LNCaP clone FGC (cell line): ENCODE measurements around the gene UTF1.

ENCODE experiments used
- DNase-seq: peaks from one replicate; pipeline ENCODE4 v3.0.0-alpha.2; 2011; ENCODE audit warnings: low read depth
- H3K4me3 ChIP-seq: 2 replicates; pipeline ENCODE4 v1.5.1; 2011; ENCODE audit warnings: mild to moderate bottlenecking, low read depth, low read length, control low read depth
- TF ChIP-seq, protein P1 (sequence below): IDR thresholded peaks from 2 replicates; pipeline ENCODE4 v1.5.1; 2012; ENCODE audit warnings: mild to moderate bottlenecking; ENCODE audit not compliant: control insufficient read depth, insufficient read depth; ENCODE audit errors: extremely low read depth

Gene UTF1

DNA sequence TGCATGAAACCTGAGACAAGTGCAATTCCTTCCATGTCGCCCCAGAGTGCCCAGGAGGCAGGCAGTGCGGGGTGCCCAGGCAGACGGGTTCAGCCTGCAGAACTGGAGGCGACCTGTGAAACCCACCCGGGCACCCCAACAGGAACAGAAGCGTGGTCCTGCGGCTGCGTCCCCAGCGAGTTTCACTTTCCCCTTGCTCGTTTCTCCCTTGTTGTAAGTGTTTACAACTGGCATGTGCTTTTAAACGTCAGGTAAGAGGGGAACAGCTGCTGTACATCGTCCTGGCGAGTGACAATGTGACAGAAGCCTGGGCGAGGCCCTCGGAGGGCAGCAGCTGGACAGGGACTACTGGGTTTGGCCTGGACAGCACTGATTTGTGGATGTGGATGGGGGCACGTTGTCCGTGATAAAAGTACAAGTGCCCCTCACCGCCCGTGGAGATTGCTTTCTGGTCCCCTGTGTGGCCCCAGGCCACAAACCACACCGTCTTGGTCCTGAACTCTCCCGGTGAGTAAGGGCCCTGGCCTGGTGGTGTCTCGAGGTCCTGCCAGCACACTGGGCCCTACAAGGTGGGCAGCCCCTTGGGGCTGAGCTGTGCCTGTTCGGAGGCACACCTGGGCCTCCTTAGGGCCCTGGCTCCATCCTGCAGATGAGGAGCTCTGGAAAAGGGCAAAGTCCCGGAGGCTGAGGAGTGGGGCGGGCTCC lies 11.6 kb downstream of the UTF1 start:
- TF ChIP-seq, protein P1, sequence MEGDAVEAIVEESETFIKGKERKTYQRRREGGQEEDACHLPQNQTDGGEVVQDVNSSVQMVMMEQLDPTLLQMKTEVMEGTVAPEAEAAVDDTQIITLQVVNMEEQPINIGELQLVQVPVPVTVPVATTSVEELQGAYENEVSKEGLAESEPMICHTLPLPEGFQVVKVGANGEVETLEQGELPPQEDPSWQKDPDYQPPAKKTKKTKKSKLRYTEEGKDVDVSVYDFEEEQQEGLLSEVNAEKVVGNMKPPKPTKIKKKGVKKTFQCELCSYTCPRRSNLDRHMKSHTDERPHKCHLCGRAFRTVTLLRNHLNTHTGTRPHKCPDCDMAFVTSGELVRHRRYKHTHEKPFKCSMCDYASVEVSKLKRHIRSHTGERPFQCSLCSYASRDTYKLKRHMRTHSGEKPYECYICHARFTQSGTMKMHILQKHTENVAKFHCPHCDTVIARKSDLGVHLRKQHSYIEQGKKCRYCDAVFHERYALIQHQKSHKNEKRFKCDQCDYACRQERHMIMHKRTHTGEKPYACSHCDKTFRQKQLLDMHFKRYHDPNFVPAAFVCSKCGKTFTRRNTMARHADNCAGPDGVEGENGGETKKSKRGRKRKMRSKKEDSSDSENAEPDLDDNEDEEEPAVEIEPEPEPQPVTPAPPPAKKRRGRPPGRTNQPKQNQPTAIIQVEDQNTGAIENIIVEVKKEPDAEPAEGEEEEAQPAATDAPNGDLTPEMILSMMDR = no peak
- no peak for DNase-seq
- no peak overlapping the region for H3K4me3 ChIP-seq

- H3K4me3 ChIP-seq = no peak overlapping the region
- TF ChIP-seq, protein P1 = no peak
- DNase-seq = no peak
These were observed 12.8 kb downstream of the UTF1 start for GRCh38 chr10:133242611-133243356.

DNA sequence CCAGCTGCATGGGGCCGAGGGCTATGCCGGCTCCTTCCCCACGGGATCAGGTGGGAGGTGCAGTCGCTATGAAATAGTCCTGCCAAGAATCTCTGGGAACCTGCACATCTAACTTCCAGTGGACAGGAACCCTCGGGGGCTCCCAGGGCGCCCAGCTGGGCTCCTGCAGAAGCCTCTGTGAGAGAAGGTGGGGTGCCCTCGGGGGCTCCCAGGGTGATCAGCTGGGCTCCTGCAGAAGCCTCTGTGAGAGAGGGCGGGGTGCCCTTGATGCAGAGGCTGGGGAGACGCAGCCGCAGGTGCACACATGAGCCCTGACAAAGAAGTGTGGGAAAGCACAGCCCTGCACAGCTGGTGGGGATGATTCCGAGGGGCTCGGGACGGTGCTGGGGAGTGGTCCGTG lies 13.6 kb downstream of the UTF1 start:
- TF ChIP-seq, protein P1 = no peak
- DNase-seq = no peak
- no peak overlapping the region for H3K4me3 ChIP-seq

GRCh38 chr10:133245439-133246235 lies 15.6 kb downstream of the UTF1 start:
- TF ChIP-seq, protein P1 = no peak
- H3K4me3 ChIP-seq = no peak overlapping the region
- no peak for DNase-seq

DNA sequence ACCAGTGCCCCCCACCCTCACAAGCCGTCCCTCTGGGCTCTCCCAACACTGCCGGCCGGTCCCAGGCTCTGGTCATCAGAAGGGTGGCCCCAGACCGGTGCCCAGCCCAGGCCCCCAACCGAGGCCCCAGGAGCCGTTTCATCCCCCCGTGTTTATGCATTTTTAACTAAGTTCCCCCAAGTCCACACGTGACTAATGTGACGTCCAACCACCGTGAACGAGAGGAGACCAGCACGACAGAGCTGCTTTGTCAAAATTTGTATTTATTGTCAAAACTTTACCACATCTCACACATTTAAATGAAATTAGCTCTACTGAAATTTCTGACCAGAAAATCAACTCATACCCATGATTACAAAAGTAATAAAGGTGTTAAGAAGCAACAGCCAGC lies 16.2 kb downstream of the UTF1 start:
- H3K4me3 ChIP-seq = no peak overlapping the region
- DNase-seq = no peak

DNA sequence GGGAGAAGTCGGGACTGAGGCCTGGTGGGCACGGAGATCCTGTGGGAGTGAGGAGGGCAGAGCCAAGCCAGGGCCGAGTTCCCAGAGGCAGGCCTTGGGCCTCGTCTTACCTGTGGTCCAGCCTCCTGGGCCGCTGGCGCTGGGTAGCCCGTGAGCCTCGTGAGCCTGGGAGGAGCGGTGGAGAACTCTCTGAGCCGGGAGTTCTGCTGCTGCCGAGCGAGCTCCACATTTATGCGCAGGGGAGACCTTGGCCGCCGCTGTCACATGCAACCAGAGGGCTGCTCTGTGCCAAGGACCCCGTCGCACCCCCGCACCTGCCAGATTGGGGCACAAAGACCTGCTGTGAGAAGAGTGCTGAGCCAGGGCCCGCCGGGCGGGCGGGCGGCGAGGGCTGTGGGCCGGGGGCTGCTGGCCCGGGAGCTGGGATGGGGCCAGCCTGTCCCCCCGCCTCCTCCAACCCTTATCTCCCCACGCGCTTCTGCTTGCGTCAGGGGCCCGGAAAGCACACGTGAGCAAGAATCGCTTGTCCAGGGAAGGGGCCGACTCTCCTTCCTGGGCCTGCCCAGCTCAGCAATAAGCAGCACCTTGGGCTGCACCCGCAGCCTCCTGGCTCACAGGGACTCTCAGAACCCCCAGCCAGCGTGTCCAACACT lies 17.8 kb downstream of the UTF1 start:
- TF ChIP-seq, protein P1 = no peak
- no peak for DNase-seq
- H3K4me3 ChIP-seq = no peak overlapping the region

More for the DNA sequence above, 16.2 kb downstream of the UTF1 start:
- TF ChIP-seq, protein P1 = no peak
